ENCODE measurements around the gene METTL21C. TPM values are rescaled to one million over a fixed set of nuclear protein-coding genes. Genes with fewer than 3 reads are reported as not detected.
A peak's percentile ranks its signal among the peaks of the same experiment; 100 is the strongest.

The METTL21C gene
- total RNA-seq, 6 experiments from 2014 or later: not detected

DNA sequence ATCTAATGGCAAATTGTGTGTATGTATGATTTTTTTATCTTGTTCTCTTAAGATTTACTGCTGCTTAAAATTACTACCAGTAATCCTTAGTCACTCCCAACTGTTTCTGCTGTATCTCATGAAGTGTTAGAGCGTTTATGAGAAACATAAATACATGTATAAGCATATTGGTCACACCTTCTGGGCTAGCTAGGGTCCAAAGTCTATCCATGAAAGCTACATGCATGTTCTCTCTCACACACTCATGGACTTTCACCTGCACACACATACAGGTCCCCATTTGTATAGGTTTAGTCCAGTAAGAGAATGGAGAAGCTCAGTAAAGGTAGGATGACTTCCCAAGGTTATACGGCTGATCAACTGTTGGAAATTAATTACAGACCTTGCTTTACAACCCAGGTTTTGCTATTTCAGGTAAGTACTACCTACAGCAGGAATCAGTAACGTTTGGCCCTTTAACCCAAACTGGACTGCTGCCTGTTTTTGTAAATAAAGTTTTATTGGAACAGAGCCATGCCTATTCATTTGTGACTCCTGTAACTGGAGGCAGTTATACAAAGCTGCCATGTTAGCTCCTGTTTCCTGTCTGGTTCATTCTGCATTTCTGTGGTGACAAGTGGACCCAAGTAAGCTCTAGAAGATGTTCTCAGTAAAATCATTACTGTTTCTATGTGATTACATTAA, 15.3 kb downstream of the METTL21C start:
- no peak overlapping the region for H3K4me3 ChIP-seq
- ATAC-seq (peak in 1 of 4 donors; percentile 34), DNase-seq (no peak)
- intact Hi-C loops (cut with DNase I): no loop called here
- TF ChIP-seq, protein P1, sequence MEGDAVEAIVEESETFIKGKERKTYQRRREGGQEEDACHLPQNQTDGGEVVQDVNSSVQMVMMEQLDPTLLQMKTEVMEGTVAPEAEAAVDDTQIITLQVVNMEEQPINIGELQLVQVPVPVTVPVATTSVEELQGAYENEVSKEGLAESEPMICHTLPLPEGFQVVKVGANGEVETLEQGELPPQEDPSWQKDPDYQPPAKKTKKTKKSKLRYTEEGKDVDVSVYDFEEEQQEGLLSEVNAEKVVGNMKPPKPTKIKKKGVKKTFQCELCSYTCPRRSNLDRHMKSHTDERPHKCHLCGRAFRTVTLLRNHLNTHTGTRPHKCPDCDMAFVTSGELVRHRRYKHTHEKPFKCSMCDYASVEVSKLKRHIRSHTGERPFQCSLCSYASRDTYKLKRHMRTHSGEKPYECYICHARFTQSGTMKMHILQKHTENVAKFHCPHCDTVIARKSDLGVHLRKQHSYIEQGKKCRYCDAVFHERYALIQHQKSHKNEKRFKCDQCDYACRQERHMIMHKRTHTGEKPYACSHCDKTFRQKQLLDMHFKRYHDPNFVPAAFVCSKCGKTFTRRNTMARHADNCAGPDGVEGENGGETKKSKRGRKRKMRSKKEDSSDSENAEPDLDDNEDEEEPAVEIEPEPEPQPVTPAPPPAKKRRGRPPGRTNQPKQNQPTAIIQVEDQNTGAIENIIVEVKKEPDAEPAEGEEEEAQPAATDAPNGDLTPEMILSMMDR (IDR thresholded peaks at IDR 0.05): no peak
- TF ChIP-seq POLR2A (IDR thresholded peaks at IDR 0.05): no peak
- no peak overlapping the region for H3K27ac ChIP-seq
- no peaks in the 10 kb centered on the region for H3K27me3 ChIP-seq
- 47% methylated on average over 3 of the region's 3 CpGs for WGBS (ENCODE audit: insufficient coverage, low coverage, low lambda C conversion rate, missing lambda C conversion rate)
- peaks cover 3 to 32% (median 15%) of the 10 kb centered on the region in 4 donors for H3K36me3 ChIP-seq
- no peaks in the 10 kb centered on the region for H3K4me1 ChIP-seq
- no peaks in the 10 kb centered on the region for H3K9me3 ChIP-seq

- Histone ChIP-seq H3K4me1 (no peaks in the 10 kb centered on the region), H3K4me3 (no peak overlapping the region), H3K9me3 (no peaks in the 10 kb centered on the region), H3K36me3 (peaks cover 3 to 40% (median 15%) of the 10 kb centered on the region in 4 donors), H3K27me3 (no peaks in the 10 kb centered on the region), H3K27ac (no peak overlapping the region)
- intact Hi-C loops (cut with DNase I): no loop called here
- ATAC-seq: no peak
- TF ChIP-seq POLR2A (IDR thresholded peaks at IDR 0.05): no peak
- TF ChIP-seq, protein P1 (IDR thresholded peaks at IDR 0.05): no peak
- WGBS (ENCODE audit: insufficient coverage, low coverage, low lambda C conversion rate, missing lambda C conversion rate): 75% methylated on average over 5 of the region's 5 CpGs
- no peak for DNase-seq
Measured at GRCh38 chr13:102678339-102679107, 16.3 kb downstream of the METTL21C start.

DNA sequence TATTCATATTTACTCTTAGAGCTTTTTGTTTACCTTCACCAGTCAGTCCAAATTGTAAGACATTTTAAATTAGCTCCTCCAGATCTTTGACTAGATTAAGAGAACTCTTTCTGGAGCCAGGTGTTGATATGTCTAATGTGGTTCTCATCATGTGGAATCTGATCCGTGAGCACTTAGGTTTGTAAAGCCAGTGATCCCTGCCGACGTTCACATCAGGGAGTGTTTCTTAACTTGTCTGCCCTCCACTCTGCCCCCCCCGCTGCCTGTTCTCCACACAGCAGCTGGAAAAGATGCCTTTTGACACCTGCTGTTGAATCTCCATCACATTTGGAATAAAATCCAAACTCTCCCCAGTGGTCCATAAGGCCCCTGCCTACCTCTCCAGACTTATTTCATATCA, 17.7 kb downstream of the METTL21C start:
- H3K9me3 ChIP-seq: no peaks in the 10 kb centered on the region
- TF ChIP-seq, protein P1 (IDR thresholded peaks at IDR 0.05): no peak
- no peak for TF ChIP-seq POLR2A (IDR thresholded peaks at IDR 0.05)
- intact Hi-C loops (cut with DNase I): no loop called here
- ATAC-seq (no peak), DNase-seq (no peak)
- no peaks in the 10 kb centered on the region for H3K27me3 ChIP-seq
- 93% methylated on average over 4 of the region's 4 CpGs for WGBS (ENCODE audit: insufficient coverage, low coverage, low lambda C conversion rate, missing lambda C conversion rate)
- H3K4me3 ChIP-seq: no peak overlapping the region
- H3K36me3 ChIP-seq: peaks cover 3 to 40% (median 15%) of the 10 kb centered on the region in 4 donors
- no peak overlapping the region for H3K27ac ChIP-seq
- no peaks in the 10 kb centered on the region for H3K4me1 ChIP-seq

DNA sequence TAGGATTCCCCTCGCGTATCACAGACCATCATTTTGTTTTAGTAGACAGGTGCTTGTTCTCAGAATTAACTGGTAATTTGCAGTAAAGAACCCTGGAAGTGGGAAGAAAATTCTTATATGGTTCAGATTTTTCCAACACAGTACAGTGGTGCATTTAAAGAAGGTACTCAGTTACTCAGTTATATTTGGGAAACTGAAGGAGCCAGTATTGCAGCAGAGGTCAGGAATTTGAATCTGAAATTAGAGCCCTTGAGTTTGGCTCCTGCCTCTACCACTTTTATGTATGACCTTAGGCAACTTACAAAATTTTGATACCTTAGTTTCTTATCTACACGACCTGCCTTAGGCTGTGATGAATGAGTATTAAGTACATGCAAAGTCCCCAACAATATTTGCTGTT, 19.7 kb downstream of the METTL21C start:
- H3K27me3 ChIP-seq: no peaks in the 10 kb centered on the region
- H3K36me3 ChIP-seq: peaks cover 3 to 40% (median 15%) of the 10 kb centered on the region in 4 donors
- 79% methylated on average over 3 of the region's 3 CpGs for WGBS (ENCODE audit: insufficient coverage, low coverage, low lambda C conversion rate, missing lambda C conversion rate)
- no peaks in the 10 kb centered on the region for H3K9me3 ChIP-seq
- no peaks in the 10 kb centered on the region for H3K4me1 ChIP-seq
- DNase-seq (no peak), ATAC-seq (no peak)
- H3K4me3 ChIP-seq: no peak overlapping the region
- no peak overlapping the region for H3K27ac ChIP-seq
- no peak for TF ChIP-seq POLR2A (IDR thresholded peaks at IDR 0.05)
- TF ChIP-seq, protein P1 (IDR thresholded peaks at IDR 0.05): no peak
- intact Hi-C loops (cut with DNase I): no loop called here

All from right lobe of liver (tissue), 6 donors.